Measurements from ENCODE around the gene NALCN.
"Not testable (repeated sequence)": the region's sequence is repeated elsewhere in the genome, so short reads cannot be mapped to it uniquely, and the experiment has no call there.

Gene NALCN

GRCh38 chr13:101341464-101341863 is 74.8 kb downstream of the NALCN start:
- DNase-seq (ENCODE audit: low read depth): no peak

GRCh38 chr13:101339202-101339601 is 77.1 kb downstream of the NALCN start:
- no peak for DNase-seq (ENCODE audit: low read depth)

GRCh38 chr13:101332583-101332982 is 83.7 kb downstream of the NALCN start:
- no peak for DNase-seq (ENCODE audit: low read depth)

GRCh38 chr13:101331731-101332130 is 84.6 kb downstream of the NALCN start:
- DNase-seq (ENCODE audit: low read depth): no peak

DNA sequence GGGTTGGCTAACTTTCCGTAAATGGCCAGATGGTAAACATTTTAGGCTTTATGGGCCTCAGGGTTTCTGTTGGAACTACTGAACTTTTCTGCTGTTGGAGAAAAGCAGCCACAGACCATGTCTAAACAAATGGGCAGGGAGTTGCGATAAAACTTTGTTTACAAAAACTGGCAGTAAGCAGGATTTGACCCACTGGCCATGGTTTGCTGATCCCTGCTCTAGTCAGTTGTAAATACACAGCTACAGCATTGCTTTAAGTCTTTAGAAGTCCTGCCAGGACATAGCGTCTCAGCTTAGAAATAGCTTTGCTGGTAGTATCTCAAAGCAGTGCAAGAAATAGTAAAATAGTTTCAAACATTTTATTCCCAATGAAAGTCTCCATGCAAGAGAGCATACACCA is 88.4 kb downstream of the NALCN start:
- no peak for DNase-seq (ENCODE audit: low read depth)

DNA sequence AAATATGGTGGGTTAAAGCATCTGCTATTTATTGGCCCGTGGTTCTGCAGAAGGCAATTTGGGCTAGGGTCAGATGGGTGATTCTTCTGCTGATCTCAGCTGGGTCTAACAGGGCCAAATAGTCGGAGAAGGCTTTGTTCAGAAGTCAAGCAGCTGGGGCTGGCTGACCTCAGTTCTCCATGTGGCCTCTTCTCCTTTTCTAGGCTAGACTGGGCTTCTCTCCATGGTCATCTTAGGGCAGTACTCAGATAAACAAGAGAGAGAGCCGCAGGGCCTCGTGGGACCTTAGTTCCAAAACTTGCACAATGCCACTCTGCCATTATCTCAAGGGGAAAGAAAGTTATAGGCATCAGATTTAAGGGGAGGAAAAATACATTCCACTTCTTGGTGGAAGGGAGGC is 89.6 kb downstream of the NALCN start:
- DNase-seq (ENCODE audit: low read depth): no peak

DNA sequence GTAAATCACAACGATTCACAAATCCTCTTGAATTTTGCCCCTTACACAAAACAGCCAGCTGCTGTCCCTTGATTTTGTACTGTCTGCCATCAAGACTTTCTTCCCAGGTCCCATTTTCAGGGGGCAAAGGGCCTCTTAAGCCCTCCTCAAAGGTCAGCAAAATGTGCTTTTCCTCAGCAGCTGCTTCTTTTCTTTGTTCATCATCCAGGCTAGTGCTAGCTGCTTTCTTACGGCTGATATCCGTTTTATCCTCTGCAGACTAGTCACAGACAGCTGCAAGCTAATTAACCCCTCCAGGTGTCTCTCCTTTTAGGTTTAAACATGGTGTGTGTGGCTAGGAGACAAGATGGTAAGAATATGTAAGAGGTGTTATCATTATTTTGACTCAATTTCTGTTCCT is 90.9 kb downstream of the NALCN start:
- no peak for DNase-seq (ENCODE audit: low read depth)

DNA sequence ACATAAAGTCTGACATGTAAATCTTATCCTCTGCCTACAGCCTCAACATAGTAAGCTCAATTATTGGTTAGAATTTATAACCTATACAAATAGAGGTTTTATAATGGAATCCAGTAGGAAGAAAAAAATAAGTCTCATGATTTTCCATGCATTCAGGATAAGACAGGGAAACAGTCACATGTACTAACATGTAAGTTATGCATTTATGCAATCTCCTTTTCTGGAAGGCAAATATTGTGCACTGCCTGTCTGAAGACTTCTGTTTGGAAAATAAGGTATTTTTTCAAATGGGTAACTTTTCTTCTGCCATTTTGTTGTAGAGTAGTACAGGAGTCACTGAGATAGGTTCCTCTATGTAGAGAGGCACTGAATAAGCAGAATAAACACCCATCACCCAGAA is 92.7 kb downstream of the NALCN start:
- DNase-seq (ENCODE audit: low read depth): no peak

DNA sequence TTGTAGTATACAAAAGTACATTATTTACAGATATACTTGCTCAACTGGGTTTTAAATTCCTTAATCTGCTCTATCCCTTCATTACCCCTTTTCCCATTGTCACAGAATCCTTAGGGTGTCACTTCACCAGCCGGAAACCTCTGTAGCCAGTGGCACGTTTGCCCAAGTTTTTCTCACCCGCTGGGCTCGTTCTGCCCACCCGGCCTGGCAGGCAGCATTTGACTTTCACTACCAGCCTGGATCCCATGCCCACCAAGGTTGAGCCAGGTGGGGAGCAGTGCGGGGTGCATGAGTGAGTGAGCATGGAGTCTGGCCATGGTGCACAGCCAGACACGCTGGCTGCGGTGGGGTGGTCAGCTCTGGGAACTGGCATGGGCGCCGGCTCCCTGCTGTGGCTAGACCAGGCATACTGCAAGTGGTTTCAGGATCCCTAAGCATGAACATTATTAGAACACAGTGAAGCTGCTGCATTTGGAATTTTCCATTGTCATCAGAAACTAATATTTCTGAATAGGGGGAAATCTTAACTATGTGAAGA is 98.3 kb downstream of the NALCN start:
- DNase-seq (ENCODE audit: low read depth): no peak

DNA sequence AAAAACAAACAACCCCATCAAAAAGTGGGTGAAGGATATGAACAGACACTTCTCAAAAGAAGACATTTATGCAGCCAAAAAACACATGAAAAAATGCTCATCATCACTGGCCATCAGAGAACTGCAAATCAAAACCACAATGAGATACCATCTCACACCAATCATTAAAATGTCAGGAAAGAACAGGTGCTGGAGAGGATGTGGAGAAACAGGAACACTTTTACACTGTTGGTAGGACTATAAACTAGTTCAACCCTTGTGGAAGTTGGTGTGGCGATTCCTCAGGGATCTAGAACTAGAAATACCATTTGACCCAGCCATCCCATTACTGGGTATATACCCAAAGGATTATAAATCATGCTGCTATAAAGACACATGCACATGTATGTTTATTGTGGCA is 102.8 kb downstream of the NALCN start:
- DNase-seq (ENCODE audit: low read depth): not testable (repeated sequence)

- DNase-seq (ENCODE audit: low read depth): no peak
These were observed 107.2 kb downstream of the NALCN start for GRCh38 chr13:101309014-101309619.

DNA sequence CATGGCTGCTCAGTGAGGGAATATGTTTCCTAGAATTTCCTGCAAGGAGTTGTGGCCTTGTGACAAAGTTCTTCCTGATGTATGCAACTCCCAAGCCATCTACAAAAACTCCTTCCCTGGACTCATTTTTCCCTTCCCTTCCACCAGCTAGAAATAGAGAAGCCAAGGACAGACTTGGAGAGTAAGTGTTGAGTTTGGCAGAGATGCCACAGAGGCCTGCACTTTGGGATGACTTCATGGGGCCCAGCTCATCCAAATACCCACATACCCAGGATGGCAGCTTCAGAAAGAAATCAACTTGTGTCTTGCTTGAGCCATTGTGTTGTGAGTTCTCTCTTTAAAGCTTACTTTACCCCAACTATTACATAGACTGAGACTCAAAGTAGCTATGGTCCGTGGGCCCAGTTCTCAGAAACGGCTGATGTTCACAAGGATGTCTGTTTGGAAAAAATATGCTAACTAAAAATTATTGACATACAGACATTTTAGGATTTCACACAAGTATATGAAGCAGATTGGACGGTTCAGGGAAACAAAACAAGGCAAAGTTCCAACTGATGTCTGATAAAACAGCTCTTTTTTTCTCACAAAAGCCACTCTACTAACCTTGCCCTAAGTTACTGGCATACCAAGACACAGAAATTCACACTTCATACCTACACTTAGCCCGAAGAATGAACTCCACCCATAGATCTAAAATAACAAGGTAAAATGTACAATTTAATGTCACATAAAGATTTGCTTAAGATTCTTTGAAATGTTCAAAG is 107.9 kb downstream of the NALCN start:
- no peak for DNase-seq (ENCODE audit: low read depth)

- DNase-seq (ENCODE audit: low read depth): no peak
These were observed 109.1 kb downstream of the NALCN start for GRCh38 chr13:101307181-101307701.

GRCh38 chr13:101306773-101307172 is 109.5 kb downstream of the NALCN start:
- no peak for DNase-seq (ENCODE audit: low read depth)

GRCh38 chr13:101305981-101306411 is 110.3 kb downstream of the NALCN start:
- DNase-seq (ENCODE audit: low read depth): no peak

- DNase-seq (ENCODE audit: low read depth): no peak
These were observed 112.8 kb downstream of the NALCN start for GRCh38 chr13:101303521-101303920.

DNA sequence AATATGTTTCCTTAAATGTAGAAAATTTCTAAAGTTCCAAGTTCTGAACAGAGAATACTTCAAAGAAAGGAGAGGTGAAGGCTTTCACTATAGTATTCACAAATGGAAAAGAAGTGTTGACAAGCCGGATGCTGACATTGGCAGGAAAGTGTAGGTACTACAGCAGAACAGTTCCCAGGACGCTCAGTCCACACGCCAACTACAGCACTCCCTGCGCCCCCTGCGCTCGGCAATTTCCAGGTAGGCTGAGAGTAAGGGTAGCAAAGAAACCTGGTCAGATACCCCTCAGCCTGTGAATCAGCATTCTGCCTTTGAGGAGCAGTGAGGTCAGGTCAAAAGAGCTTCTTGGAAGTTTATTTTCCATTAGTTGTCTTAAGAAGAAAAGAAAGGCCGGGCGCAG is 115.3 kb downstream of the NALCN start:
- no peak for DNase-seq (ENCODE audit: low read depth)

- no peak for DNase-seq (ENCODE audit: low read depth)
These were observed 115.8 kb downstream of the NALCN start for GRCh38 chr13:101300531-101300930.

GRCh38 chr13:101298517-101298916 is 117.8 kb downstream of the NALCN start:
- DNase-seq (ENCODE audit: low read depth): no peak

DNA sequence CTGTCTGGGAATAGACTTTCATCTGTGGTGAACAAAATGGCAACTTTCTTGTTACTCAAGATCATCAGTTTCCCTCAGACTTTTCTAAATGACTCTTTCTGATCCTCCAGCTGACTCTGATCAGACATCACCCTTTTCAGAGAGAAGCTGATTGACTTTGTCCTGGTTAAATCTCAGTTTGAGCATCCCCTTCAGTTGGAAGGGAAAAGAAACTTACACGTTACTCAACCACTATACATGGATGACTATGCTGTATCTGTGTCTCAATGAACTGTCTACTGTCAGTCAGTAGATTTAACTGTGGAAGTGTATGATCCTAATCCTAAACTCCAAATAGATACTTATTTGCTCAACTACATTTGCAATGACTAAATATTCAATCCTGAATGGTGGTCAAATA is 118.5 kb downstream of the NALCN start:
- DNase-seq (ENCODE audit: low read depth): no peak

DNA sequence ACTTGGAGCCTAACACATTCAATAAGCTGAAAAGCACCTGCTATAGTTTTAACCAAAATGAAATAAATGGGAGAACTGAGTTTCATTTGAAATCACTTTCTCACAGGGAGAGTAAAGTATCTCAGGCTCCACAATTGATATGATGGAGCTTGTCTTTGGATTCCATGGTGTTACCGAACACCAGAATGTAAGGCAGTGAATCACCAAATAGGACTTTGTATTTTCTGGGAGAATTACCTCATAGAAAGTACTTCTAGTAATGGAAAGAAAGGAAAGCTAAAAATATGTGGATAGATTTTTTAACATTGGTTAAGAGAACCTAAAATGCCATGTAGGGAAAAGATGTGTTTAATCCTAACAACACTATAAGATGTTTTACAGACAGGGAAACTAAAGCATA is 123.6 kb downstream of the NALCN start:
- DNase-seq (ENCODE audit: low read depth): no peak

DNA sequence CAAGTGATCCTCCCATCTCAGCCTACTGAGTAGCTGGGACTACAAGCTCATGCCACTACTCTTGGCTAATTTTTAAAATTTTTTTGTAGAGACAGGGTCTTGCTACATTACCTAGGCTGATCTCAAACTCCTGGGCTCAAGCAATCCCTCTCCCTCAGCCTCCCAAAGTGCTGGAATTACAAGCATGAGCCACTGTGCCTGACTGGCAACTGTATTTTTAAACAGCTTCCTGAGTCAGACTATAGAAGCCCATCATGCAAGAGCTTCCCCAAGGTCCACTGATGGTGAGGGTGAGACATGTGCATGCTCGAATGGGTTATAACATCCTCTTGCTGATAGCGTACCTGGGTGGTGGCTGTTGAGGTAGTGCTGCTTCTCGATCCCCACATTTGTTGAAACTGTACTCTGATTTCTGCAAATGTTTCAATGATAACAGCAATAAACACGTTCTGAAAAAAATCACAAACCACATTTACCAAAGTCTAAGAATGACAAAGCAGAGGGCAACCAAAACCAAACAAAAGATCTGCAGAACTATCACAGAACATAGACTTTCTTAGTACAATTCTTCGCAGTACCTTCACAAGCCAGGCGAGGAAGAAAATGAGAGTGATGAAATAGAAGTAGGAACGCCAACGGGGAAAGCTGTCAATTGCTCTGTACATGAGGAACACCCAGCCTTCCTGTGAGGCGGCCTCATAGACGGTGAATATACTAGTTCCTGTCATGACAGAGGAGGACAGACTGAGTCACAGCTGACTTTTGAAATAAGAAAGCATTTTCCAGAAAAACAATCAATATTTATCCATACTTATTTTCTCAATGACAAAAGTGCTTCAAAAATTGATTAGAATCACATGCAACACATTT is 124.4 kb downstream of the NALCN start:
- no peak for DNase-seq (ENCODE audit: low read depth)

Data from stimulated activated CD8-positive, alpha-beta memory T cell treated with anti-CD3 and anti-CD28 coated beads, Interleukin-12 subunit alpha, Interleukin-12 subunit beta, amount 100 ng/mL, for 4 hours (primary cell).